ENCODE results near the gene CSN2.

- TF ChIP-seq CTCF (conservative IDR thresholded peaks at IDR 0.05) (no peak), EZH2 (IDR thresholded peaks at IDR 0.05; ENCODE audit: low read depth) (no peak)
These were observed 37.0 kb upstream of the CSN2 start for GRCh38 chr4:70002507-70002906.

Data from PC-9 (cell line).